GM18519 (cell line): ENCODE measurements around the gene SRC.
A peak's percentile ranks its signal among the peaks of the same experiment; 100 is the strongest.

Source experiments
- ATAC-seq: cut with Tn5 transposase; IDR thresholded peaks from one replicate; pipeline ENCODE4 v1.9.1; 2021; ENCODE audit warnings: mild to moderate bottlenecking, moderate library complexity; ENCODE audit not compliant: unreplicated experiment, low FRiP score

Gene SRC

GRCh38 chr20:37345339-37346235 lies at the start of gene SRC:
SRC (plus strand) TSS chr20:37346140; CDS start chr20:37384154, 38,014 bp downstream.
- no peak for ATAC-seq

DNA sequence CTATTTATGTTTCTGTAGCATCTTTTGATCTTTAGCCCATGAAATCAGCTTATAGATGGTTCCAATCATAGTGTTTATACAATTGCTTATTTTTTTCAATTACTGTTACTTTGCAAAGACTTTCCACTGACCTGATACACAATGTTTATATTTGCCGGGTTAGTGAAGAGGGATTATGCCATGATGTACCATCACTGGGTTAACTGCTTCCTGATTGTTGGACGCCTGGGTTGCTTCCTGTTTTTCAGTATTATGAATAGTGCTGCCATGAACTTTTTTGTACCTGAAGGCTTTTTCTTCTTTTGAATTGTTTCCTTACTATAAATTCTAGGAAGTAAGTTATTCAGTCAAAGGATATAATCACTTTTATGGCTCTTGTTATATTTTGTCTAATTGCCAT lies 49.6 kb upstream of the SRC start:
- ATAC-seq, result no peak

GRCh38 chr20:37297066-37297736 lies 48.7 kb upstream of the SRC start:
- no peak for ATAC-seq

- ATAC-seq, result no peak
Measured at GRCh38 chr20:37298190-37298939, 47.6 kb upstream of the SRC start.

DNA sequence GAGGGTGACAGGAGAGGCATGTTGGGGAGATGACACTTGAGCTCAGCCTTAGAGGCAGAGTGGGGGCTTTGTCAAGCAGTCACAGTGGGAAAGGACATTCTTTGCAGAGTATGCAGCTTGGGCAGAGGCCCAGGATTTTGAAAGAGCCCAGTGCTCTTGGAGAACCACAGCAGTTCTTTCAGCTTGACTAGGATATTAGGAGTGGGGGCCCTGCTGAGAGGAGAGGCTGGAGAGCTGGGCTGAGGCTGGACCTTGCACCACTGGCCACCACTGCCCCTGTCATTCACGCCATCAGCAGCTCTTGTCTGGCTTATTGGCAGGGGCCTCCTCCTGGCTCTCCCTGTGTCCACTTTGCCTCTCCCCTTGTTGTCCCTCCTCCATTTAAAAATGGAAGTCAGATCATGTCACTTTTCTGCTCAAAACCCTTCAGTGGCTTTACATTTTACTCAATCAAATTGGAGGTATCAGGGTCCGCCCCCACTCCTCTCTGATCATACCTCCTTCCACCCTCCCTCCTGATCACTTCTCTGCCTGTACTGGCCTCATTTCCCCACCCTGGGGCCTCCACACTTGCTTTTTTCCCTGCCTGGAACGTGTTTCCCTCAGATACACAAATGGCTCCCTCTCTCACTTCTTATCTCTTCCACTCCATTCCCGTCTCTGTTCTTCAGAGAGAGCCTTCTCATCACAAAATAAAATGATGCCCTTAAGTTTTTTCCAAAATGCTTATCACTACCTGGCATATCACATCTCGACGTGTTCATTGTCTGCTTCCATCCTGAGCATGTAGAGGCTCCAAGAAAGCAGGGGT lies 46.0 kb upstream of the SRC start:
- ATAC-seq, result no peak

GRCh38 chr20:37301120-37301519 lies 44.8 kb upstream of the SRC start:
- ATAC-seq, result no peak

GRCh38 chr20:37301558-37301957 lies 44.4 kb upstream of the SRC start:
- ATAC-seq, result no peak

- ATAC-seq, result no peak
Measured at GRCh38 chr20:37302981-37303380, 43.0 kb upstream of the SRC start.

GRCh38 chr20:37303637-37304036 lies 42.3 kb upstream of the SRC start:
- ATAC-seq, result no peak

DNA sequence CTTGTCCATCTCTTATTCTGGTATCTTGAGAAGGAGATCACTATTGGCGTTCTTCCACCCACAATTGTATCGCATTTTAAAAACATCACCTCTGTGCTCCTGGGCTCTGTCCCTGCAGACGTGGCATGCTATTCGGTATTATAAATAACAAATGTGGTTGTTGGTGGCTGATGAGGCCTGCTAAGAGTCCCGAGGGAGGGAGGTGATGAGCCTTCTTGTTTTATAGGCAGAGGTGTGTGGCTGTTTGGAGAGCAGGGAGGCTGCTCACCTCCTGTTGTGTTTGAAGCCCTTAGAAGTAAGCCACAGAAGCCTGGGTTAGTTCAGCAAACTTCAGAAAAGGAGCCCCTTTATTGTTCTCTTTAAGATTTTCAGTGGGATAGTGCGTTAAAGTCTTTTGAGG lies 40.9 kb upstream of the SRC start:
- ATAC-seq, result no peak

DNA sequence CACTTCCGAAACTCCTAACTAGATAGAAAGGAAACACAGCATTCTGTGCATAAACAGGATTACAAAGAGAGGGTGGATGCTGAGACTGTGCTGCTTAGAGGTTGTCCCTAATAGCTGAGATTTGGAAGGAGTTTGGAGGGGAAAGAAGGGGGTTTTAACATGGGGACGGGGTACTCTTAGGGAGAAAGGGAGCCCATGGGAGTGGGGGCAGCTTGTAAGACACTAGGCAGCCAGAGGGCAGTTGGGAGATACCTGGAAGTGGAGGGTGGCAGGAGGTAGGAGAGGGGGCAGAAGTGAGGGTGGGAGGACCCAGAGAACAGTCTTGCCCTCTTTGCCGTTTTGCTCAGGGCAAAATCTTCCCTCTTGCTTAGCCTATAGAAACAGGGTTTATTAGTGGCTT lies 40.1 kb upstream of the SRC start:
- no peak for ATAC-seq

GRCh38 chr20:37308086-37309050 lies 37.6 kb upstream of the SRC start:
- peak; percentile 88 for ATAC-seq

GRCh38 chr20:37309290-37309689 lies 36.6 kb upstream of the SRC start:
- ATAC-seq, result no peak

GRCh38 chr20:37309936-37310590 lies 35.9 kb upstream of the SRC start:
- ATAC-seq, result no peak

GRCh38 chr20:37310951-37311350 lies 35.0 kb upstream of the SRC start:
- ATAC-seq, result no peak

DNA sequence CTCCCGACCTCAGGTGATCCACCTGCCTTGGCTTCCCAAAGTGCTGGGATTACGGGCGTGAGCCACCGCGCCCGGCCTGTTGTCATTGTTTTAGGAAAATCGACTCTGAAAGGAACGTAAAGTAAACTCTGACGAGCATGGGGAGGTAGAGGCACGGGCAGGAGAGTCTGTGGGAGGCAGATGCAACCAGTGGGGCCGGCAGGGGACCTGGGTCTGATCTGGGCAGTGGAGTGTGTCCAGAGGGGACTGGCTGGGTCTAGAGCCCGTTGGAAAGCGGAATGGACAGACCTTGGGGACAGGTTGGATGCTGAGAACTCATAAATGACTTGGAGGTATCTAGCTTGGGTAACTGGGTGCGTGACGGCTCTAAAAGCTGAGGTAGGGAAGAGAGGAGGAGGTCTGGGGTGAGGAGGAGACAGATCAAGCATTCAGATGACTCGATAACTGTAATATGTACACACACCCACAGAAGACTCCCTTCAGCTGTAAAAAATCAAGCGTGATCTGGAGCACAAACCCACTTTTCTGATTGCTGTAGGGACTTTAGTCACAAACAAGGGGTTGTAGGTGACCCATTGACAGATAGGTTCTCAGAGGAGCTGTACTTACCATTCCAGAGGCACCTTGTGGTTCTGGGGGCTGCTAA lies 34.1 kb upstream of the SRC start:
- ATAC-seq, result no peak

DNA sequence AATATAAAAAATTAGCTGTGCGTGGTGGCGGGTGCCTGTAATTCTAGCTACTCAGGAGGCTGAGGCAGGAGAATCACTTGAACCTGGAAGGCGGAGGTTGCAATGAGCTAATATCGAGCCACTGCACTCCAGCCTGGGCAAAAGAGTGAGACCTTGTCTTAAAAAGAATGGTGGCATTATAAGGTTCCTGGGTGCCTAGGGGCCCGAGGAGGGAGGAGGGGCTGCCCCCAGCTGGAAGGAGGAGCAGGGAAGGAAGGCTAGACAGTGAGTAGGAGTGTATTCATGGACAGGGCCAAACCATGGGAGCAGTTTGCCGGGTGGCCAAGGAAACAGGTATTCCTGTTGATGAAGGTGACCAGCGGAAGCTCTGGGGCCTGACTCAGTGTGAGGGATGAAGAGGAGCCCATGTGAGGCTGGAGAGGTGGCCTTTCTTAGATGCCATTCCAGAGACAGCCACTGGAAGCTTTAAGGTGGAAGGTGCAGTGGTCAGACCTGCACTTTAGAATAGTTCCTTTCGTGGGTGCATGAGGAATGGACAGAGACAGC lies 32.3 kb upstream of the SRC start:
- ATAC-seq, result no peak

- ATAC-seq, result no peak
Measured at GRCh38 chr20:37314099-37314498, 31.8 kb upstream of the SRC start.
